ENCODE data around the gene G6PD. TPM values are rescaled to one million over a fixed set of nuclear protein-coding genes. Genes with fewer than 3 reads are reported as not detected.

G6PD gene
- total RNA-seq, 1 donor from 2014 or later, result 62.8 TPM

DNA sequence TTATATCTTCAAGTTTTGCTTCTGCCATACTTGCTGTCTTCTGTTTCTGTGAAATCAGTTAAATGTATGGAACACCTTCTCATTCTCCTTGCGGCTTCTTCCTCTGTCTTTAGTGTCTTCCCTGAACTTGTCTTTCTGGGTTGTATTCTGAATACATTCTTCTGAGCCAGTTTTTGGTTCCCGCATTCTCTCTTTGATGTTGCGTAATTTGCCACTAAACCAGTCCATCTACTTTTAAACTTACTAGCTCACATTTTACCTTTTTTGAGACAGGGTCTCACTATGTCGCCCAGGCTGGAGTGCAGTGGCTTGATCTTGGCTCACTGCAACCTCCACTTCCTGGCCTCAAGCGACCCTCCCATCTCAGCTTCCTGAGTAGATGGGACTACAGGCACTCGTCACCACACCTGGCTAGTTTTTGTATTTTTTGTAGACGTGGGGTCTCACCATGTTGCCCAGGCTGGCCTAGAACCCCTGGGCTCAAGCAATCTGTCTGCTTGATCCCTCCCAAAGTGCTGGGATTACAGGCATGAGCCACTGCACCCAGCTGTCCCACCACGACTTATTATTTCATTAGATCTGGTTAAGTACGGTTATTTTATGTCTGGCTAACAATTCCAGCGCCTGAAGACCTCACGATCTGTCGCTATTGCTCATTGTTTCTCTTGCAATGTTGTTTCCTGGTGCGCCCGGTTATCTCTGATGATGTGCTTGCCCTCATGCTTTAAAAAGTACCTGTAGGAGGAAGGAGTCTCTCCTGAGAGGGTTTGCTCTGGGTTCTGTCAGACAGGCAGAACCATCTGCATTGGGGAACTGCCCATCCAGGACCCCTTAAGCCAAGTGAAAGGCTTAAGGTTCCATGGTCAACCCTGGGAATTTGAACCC lies 20.8 kb downstream of the G6PD start:
- Mint-ChIP-seq H3K9me3 (ENCODE audit: unreplicated experiment) (no peaks in the 10 kb centered on the region), H3K27ac (ENCODE audit: unreplicated experiment) (no peak overlapping the region)
- no peak overlapping the region for H3K4me2 ChIP-seq (ENCODE audit: low read length)

DNA sequence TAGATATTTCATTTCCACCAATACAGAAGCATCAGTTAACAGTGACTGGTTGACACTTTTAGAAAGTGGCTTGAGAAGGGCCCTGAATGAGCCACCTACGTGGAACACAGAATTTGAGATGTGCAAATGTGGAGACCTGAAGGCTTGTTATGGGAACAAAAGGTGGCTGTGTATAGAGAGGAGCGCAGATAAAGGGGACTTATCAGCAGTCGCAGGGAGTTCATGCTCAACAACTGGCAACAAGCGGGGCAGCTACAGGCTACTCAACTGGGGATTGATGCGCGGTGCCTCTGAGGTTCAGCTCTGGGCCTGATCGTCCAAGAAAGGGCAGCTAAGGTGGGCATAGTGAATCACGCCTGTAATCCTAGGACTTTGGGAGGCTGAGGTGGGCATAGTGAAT lies 27.3 kb downstream of the G6PD start:
- H3K4me2 ChIP-seq (ENCODE audit: low read length), result no peak overlapping the region
- no peaks in the 10 kb centered on the region for H3K27me3 ChIP-seq (ENCODE audit: insufficient read depth, low read length)
- no peaks in the 10 kb centered on the region for H3K9me3 Mint-ChIP-seq (ENCODE audit: unreplicated experiment)
- no peaks in the 10 kb centered on the region for H3K27me3 Mint-ChIP-seq (ENCODE audit: low read depth, unreplicated experiment)
- no peaks in the 10 kb centered on the region for H3K36me3 Mint-ChIP-seq (ENCODE audit: low read depth, unreplicated experiment)
- no peak overlapping the region for H2AFZ ChIP-seq (ENCODE audit: low read depth, low read length)
- no peaks in the 10 kb centered on the region for H4K20me1 ChIP-seq (ENCODE audit: insufficient read depth, low read length)
- H3K79me2 ChIP-seq (ENCODE audit: insufficient read depth, low read length), result peaks cover 7% of the 10 kb centered on the region
- TF ChIP-seq, protein P1, sequence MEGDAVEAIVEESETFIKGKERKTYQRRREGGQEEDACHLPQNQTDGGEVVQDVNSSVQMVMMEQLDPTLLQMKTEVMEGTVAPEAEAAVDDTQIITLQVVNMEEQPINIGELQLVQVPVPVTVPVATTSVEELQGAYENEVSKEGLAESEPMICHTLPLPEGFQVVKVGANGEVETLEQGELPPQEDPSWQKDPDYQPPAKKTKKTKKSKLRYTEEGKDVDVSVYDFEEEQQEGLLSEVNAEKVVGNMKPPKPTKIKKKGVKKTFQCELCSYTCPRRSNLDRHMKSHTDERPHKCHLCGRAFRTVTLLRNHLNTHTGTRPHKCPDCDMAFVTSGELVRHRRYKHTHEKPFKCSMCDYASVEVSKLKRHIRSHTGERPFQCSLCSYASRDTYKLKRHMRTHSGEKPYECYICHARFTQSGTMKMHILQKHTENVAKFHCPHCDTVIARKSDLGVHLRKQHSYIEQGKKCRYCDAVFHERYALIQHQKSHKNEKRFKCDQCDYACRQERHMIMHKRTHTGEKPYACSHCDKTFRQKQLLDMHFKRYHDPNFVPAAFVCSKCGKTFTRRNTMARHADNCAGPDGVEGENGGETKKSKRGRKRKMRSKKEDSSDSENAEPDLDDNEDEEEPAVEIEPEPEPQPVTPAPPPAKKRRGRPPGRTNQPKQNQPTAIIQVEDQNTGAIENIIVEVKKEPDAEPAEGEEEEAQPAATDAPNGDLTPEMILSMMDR (IDR thresholded peaks at IDR 0.05; ENCODE audit: insufficient read depth, low read depth, low read length), result no peak
- TF ChIP-seq EZH2 (IDR thresholded peaks at IDR 0.05; ENCODE audit: insufficient read depth, low read length), result no peak
- H3K4me1 ChIP-seq (ENCODE audit: insufficient read depth, low read length), result peaks cover 10% of the 10 kb centered on the region
- no peak overlapping the region for H3K4me3 ChIP-seq (ENCODE audit: insufficient read depth, low read depth, low read length)
- H3K9me3 ChIP-seq (ENCODE audit: insufficient read depth, low read depth, low read length), result no peaks in the 10 kb centered on the region
- H3K4me1 Mint-ChIP-seq (ENCODE audit: low read depth, unreplicated experiment), result peaks cover 5% of the 10 kb centered on the region
- no peak overlapping the region for H3K27ac ChIP-seq (ENCODE audit: low read depth, low read length)
- no peaks in the 10 kb centered on the region for H3K36me3 ChIP-seq (ENCODE audit: insufficient read depth, low read length)
- DNase-seq (ENCODE audit: low read depth) (no peak), FAIRE-seq (no peak)
- no peak overlapping the region for H3K27ac Mint-ChIP-seq (ENCODE audit: unreplicated experiment)
- no peak overlapping the region for H3K4me3 Mint-ChIP-seq (ENCODE audit: unreplicated experiment)
- no peak overlapping the region for H3K9ac ChIP-seq (ENCODE audit: low read length)

More for the DNA sequence above, 20.8 kb downstream of the G6PD start:
- DNase-seq (ENCODE audit: low read depth) (no peak), FAIRE-seq (no peak)
- no peaks in the 10 kb centered on the region for H3K79me2 ChIP-seq (ENCODE audit: insufficient read depth, low read length)
- no peak overlapping the region for H3K27ac ChIP-seq (ENCODE audit: low read depth, low read length)
- no peaks in the 10 kb centered on the region for H3K36me3 Mint-ChIP-seq (ENCODE audit: low read depth, unreplicated experiment)
- no peaks in the 10 kb centered on the region for H3K9me3 ChIP-seq (ENCODE audit: insufficient read depth, low read depth, low read length)
- no peaks in the 10 kb centered on the region for H3K27me3 ChIP-seq (ENCODE audit: insufficient read depth, low read length)
- no peak overlapping the region for H2AFZ ChIP-seq (ENCODE audit: low read depth, low read length)
- peaks cover under 1% of the 10 kb centered on the region for H3K4me1 Mint-ChIP-seq (ENCODE audit: low read depth, unreplicated experiment)
- TF ChIP-seq EZH2 (IDR thresholded peaks at IDR 0.05; ENCODE audit: insufficient read depth, low read length), result no peak
- TF ChIP-seq, protein P1 (IDR thresholded peaks at IDR 0.05; ENCODE audit: insufficient read depth, low read depth, low read length), result no peak
- no peaks in the 10 kb centered on the region for H4K20me1 ChIP-seq (ENCODE audit: insufficient read depth, low read length)
- no peaks in the 10 kb centered on the region for H3K27me3 Mint-ChIP-seq (ENCODE audit: low read depth, unreplicated experiment)
- peaks cover 9% of the 10 kb centered on the region for H3K4me1 ChIP-seq (ENCODE audit: insufficient read depth, low read length)
- no peak overlapping the region for H3K4me3 Mint-ChIP-seq (ENCODE audit: unreplicated experiment)
- H3K4me3 ChIP-seq (ENCODE audit: insufficient read depth, low read depth, low read length), result no peak overlapping the region
- no peaks in the 10 kb centered on the region for H3K36me3 ChIP-seq (ENCODE audit: insufficient read depth, low read length)
- H3K9ac ChIP-seq (ENCODE audit: low read length), result no peak overlapping the region
